ENCODE results near the gene GNG12. TPM values are rescaled to one million over a fixed set of nuclear protein-coding genes. Genes with fewer than 3 reads are reported as not detected.
A peak's percentile ranks its signal among the peaks of the same experiment; 100 is the strongest.

The GNG12 gene
- total and polyA plus RNA-seq, 11 donors = 7.7 to 80.2 (median 44.6) TPM

DNA sequence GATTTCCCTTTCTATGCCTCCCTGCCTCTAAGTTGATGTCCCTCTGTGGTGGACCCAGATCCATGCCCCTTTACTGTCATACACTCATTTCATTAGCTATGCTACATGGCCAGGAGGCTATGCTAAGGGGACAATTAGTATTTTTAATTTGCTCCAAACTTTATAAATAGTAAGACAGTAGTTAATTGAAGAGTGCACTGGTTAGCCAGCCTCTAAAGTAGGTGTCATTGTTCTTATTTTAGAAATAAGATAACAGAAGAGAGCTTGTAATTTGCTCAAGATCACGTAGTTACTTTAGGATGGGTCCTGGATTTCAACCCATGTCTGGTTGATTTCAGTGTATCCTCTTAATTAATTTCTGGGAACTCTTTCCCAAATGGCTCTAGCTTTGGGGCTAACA lies 29.4 kb upstream of the GNG12 start:
- TF ChIP-seq POLR2A (IDR thresholded peaks at IDR 0.05) = no peak
- TF ChIP-seq, protein P1, sequence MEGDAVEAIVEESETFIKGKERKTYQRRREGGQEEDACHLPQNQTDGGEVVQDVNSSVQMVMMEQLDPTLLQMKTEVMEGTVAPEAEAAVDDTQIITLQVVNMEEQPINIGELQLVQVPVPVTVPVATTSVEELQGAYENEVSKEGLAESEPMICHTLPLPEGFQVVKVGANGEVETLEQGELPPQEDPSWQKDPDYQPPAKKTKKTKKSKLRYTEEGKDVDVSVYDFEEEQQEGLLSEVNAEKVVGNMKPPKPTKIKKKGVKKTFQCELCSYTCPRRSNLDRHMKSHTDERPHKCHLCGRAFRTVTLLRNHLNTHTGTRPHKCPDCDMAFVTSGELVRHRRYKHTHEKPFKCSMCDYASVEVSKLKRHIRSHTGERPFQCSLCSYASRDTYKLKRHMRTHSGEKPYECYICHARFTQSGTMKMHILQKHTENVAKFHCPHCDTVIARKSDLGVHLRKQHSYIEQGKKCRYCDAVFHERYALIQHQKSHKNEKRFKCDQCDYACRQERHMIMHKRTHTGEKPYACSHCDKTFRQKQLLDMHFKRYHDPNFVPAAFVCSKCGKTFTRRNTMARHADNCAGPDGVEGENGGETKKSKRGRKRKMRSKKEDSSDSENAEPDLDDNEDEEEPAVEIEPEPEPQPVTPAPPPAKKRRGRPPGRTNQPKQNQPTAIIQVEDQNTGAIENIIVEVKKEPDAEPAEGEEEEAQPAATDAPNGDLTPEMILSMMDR (IDR thresholded peaks at IDR 0.05) = no peak
- H3K9me3 ChIP-seq = no peaks in the 10 kb centered on the region
- DNase-seq (no peak), ATAC-seq (peak in 3 of 4 donors; percentile 34 to 41 (median 38))
- 48 to 70% (median 60%) methylated on average over 1 of the region's 1 CpG for WGBS, 4 donors
- intact Hi-C loops (cut with DNase I) = no loop called here
- no peak overlapping the region for H3K27ac ChIP-seq
- H3K27me3 ChIP-seq = no peaks in the 10 kb centered on the region
- H3K4me1 ChIP-seq = peaks cover 0 to 10% (median 0%) of the 10 kb centered on the region in 12 donors
- no peak overlapping the region for H3K4me3 ChIP-seq
- no peaks in the 10 kb centered on the region for H3K36me3 ChIP-seq

DNA sequence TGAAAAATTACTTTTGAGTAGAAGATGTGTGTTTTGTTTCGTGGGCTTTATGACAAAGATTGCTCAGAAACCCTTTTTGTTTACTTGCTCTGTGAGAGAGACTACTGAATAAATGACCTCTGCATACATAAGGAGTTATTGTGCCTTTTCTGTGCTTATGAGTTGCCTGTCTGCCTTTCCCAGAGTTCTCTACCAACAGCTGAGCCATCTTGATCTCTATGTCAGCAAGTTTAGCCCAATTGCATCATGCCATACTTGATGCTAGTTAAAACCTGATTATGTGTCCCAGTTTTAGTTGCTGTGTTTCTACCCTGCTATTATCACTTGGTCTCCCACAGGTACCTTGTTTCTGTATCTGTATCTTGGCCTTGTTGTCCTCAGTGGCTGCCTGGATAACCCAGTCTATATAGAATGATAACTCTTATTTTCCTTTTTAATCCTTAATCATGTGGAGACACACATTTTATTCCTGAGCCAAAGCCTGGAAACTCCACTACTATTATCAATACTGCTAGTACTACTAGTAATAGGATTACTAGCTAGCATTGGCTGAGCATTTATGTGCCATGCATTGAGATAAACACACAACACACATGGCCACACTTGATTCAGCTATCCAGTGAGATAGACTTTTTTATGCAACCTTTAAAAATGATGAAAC lies 28.7 kb upstream of the GNG12 start:
- ATAC-seq (no peak), DNase-seq (no peak)
- no peaks in the 10 kb centered on the region for H3K27me3 ChIP-seq
- intact Hi-C loops (cut with DNase I) = no loop called here
- no peak overlapping the region for H3K4me3 ChIP-seq
- no peaks in the 10 kb centered on the region for H3K36me3 ChIP-seq
- no peak for TF ChIP-seq POLR2A (IDR thresholded peaks at IDR 0.05)
- TF ChIP-seq, protein P1 (IDR thresholded peaks at IDR 0.05) = no peak
- 76 to 94% (median 85%) methylated on average over 1 of the region's 1 CpG for WGBS, 4 donors
- H3K4me1 ChIP-seq = peaks cover 0 to 10% (median 0%) of the 10 kb centered on the region in 12 donors
- H3K27ac ChIP-seq = no peak overlapping the region
- H3K9me3 ChIP-seq = no peaks in the 10 kb centered on the region

DNA sequence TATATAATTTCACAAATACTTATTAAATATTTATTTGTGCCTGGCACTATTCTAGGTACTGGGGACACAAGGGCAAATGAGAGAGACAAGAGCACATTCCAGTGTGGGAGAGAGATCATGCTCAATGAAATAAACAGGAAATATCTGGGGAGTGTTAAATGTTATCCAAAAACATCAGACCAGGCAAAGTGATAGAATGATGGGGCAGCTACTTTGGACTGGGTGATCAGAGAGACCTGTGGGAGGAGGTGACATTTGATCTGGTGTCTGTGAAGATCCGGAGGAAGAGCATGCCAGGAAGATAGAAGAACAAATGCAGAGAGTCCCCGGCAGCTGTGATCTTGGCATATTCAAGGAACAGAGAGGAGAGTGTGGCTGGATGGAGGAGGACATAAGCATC lies 27.5 kb upstream of the GNG12 start:
- 48 to 75% (median 68%) methylated on average over 2 of the region's 2 CpGs for WGBS, 4 donors

DNA sequence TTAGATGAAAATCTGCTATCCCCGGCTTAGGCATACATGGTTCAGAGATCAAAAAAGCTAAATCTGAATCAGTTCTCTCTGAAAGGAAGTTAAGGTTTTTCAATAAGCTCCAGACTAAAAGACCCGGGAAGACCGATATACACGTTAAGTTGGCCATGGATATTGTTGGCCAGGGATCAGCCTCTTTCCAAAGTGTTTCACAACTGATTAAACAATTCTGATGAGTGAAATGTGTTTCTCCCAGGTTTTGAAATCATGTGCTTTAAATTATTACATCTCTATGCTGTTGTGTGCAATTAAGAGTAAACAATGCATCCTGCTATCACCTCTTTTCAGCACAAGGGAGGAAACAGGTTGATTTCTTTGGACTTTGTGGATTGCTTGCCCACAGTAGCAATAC lies 23.7 kb upstream of the GNG12 start:
- Histone ChIP-seq H3K36me3 (no peaks in the 10 kb centered on the region), H3K4me1 (peaks cover 0 to under 1% (median 0%) of the 10 kb centered on the region in 12 donors), H3K9me3 (no peaks in the 10 kb centered on the region), H3K4me3 (no peak overlapping the region), H3K27ac (no peak overlapping the region), H3K27me3 (no peaks in the 10 kb centered on the region)
- TF ChIP-seq POLR2A (IDR thresholded peaks at IDR 0.05) = no peak
- intact Hi-C loops (cut with DNase I) = loop anchor here in 6 of 10 donors (5.0 to 10.0 kb wide), 3 partner anchors 88 to 488 kb away; no protein-coding TSS in a partner anchor
- ATAC-seq = no peak
- DNase-seq = no peak
- 85 to 91% (median 87%) methylated on average over 4 of the region's 4 CpGs for WGBS, 4 donors

More for the DNA sequence above, 27.5 kb upstream of the GNG12 start:
- intact Hi-C loops (cut with DNase I) = no loop called here
- Histone ChIP-seq H3K9me3 (no peaks in the 10 kb centered on the region), H3K36me3 (no peaks in the 10 kb centered on the region), H3K4me1 (peaks cover 0 to 10% (median 0%) of the 10 kb centered on the region in 12 donors), H3K27ac (no peak overlapping the region), H3K4me3 (no peak overlapping the region), H3K27me3 (no peaks in the 10 kb centered on the region)
- no peak for ATAC-seq
- TF ChIP-seq POLR2A (IDR thresholded peaks at IDR 0.05) = no peak
- TF ChIP-seq, protein P1 (IDR thresholded peaks at IDR 0.05) = no peak
- no peak for DNase-seq

All from heart left ventricle (tissue), 16 donors.